HG03066 (cell line): ENCODE measurements around the gene KLK2.

Experiments used
- ATAC-seq: cut with Tn5 transposase; IDR thresholded peaks from one replicate; pipeline ENCODE4 v1.9.1; 2021; ENCODE audit warnings: low read depth; ENCODE audit not compliant: unreplicated experiment

Gene KLK2

GRCh38 chr19:50844296-50844935 lies 28.8 kb upstream of the KLK2 start:
- no peak for ATAC-seq

GRCh38 chr19:50850738-50851137 lies 22.5 kb upstream of the KLK2 start:
- no peak for ATAC-seq

GRCh38 chr19:50851620-50852019 lies 21.6 kb upstream of the KLK2 start:
- ATAC-seq = no peak

GRCh38 chr19:50854636-50855410 lies 18.4 kb upstream of the KLK2 start, which contains the start of gene KLK3:
TSS of gene KLK3 (plus strand) at chr19:50854915. CDS start at chr19:50854956, 41 bp downstream.
- ATAC-seq = no peak

GRCh38 chr19:50857366-50857765 lies 15.9 kb upstream of the KLK2 start:
- no peak for ATAC-seq

- ATAC-seq = no peak
Observed at GRCh38 chr19:50858886-50859285, 14.4 kb upstream of the KLK2 start.

GRCh38 chr19:50859849-50860248 lies 13.4 kb upstream of the KLK2 start:
- ATAC-seq = no peak

- ATAC-seq = no peak
Observed at GRCh38 chr19:50861010-50861409, 12.2 kb upstream of the KLK2 start.

- no peak for ATAC-seq
Observed at GRCh38 chr19:50861496-50862286, 11.5 kb upstream of the KLK2 start.

- ATAC-seq = no peak
Observed at GRCh38 chr19:50869479-50869878, 3.8 kb upstream of the KLK2 start.

GRCh38 chr19:50870417-50871089 lies 2.7 kb upstream of the KLK2 start:
- no peak for ATAC-seq

- no peak for ATAC-seq
Observed at GRCh38 chr19:50874211-50874610, 972 bp downstream of the KLK2 start.

- no peak for ATAC-seq
Observed at GRCh38 chr19:50875795-50876422, 2.7 kb downstream of the KLK2 start.

- no peak for ATAC-seq
Observed at GRCh38 chr19:50876456-50876855, 3.2 kb downstream of the KLK2 start.

GRCh38 chr19:50877338-50877737 lies 4.1 kb downstream of the KLK2 start:
- no peak for ATAC-seq

- ATAC-seq = no peak
Observed at GRCh38 chr19:50878851-50879250, 5.6 kb downstream of the KLK2 start.

- no peak for ATAC-seq
Observed at GRCh38 chr19:50880241-50880640, 7.0 kb downstream of the KLK2 start.

GRCh38 chr19:50882188-50882587 lies 8.9 kb downstream of the KLK2 start:
- ATAC-seq = no peak

GRCh38 chr19:50889638-50890037 lies 16.4 kb downstream of the KLK2 start:
- no peak for ATAC-seq
